Measurements from ENCODE around the gene PIAS1.
A peak's percentile ranks its signal among the peaks of the same experiment; 100 is the strongest.
"Not testable (repeated sequence)": the region's sequence is repeated elsewhere in the genome, so short reads cannot be mapped to it uniquely, and the experiment has no call there.

Gene PIAS1

GRCh38 chr15:68184616-68185480 is 130.7 kb downstream of the PIAS1 start:
- DNase-seq, result no peak

DNA sequence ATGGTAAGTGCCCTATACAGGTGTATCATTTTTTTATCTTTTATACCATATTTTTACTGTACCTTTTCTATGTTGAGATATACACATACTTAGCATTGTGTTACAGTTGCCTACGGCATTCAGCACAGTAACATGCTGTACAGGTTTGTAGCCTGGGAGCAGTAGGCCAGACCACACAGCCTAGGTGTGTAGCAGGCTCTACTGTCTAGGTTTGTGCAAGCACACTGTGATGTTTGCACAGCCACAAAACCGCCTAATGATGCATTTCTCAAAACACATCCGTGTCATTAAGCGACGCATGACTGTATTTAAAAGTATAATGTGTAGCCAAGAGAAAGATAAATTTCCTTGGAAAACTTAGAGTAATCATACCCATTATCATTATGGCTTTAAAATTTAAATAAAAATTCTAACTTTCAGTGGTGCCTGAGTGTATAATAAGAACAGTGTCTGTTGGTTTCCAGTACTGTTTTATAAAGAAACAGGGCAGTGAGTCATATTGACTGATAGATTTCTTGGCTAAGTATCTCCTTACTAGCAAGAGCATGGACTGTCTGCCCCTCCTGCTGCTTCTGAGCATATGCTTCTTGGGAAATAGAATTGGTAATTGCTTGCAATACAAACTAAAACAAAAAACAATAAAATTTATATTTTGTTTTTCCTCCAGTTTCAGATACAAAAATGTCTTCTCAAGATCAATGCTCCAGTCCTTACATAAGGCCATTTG is 132.7 kb downstream of the PIAS1 start:
- DNase-seq, result peak; percentile 59

DNA sequence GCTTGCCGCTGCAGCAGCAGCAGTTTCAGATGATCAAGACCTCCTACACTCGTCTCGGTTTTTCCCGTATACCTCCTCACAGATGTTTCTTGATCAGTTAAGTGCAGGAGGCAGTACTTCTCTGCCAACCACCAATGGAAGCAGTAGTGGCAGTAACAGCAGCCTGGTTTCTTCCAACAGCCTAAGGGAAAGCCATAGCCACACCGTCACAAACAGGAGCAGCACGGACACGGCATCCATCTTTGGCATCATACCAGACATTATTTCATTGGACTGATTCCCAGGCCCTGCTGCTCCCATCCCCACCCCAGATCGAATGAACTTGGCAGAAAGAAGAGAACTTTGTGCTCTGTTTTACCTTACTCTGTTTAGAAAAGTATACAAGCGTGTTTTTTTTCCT is 133.4 kb downstream of the PIAS1 start:
- DNase-seq, result peak; percentile 73

- DNase-seq, result no peak
These were observed 134.5 kb downstream of the PIAS1 start for GRCh38 chr15:68188647-68189046.

DNA sequence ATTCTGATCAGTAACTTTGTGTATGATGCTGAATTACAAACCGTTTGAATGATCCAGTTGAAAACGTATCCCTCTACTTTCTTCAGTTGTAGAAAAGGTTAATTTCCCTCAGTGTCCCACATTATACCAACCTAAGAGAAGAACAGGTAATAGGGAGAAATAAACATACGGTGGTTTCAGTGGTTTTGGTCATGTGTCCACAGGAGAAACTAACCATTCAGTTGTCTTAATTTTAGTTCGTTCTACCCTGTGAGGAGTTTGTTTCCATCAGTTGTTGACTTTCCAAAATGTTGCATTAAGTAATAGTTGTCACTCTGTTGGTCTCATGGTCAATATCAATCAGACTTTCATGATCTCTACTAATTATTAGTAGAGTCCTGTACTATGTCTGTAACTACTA is 135.9 kb downstream of the PIAS1 start:
- DNase-seq, result no peak

GRCh38 chr15:68191555-68191954 is 137.4 kb downstream of the PIAS1 start:
- DNase-seq, result no peak

- no peak for DNase-seq
These were observed 138.0 kb downstream of the PIAS1 start for GRCh38 chr15:68192117-68192516.

GRCh38 chr15:68192804-68193486 is 138.8 kb downstream of the PIAS1 start:
- DNase-seq, result no peak

- DNase-seq, result no peak
These were observed 141.4 kb downstream of the PIAS1 start for GRCh38 chr15:68195336-68196112.

DNA sequence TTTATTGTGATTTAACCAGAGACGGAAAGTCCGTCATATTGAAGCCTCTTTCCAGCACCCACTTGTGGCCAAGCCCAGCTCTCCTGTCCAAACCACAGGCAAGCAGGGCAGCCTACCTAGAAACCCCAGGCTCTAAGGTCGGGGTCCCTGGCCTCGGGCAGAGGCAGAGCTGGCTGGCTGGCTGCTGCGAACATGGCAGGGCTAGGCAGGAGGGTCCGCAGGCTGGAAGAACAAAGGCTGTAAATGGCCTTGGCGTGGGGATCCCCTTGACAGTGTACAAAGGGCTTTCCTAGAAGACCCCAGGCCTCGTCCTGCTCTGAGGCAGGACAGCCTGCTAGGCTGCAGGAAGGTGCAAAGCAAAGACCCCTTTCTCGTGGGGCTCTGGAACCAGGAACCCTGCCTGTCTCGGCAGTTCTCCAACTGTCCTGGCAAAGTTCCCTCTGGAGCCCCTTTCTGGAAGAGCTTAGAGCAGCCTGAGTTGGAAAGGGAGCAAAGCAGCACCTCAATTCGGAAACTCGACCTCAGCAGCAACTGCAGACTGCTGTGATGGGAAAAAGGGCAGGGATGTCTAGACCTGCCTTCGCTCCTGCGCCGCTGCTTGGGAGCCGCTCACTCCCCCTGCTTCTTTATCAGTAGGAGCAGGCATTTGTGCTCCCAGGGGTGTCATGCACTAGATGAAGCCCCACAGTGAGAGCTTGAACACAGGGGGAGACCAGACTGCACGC is 142.5 kb downstream of the PIAS1 start:
- DNase-seq, result no peak

DNA sequence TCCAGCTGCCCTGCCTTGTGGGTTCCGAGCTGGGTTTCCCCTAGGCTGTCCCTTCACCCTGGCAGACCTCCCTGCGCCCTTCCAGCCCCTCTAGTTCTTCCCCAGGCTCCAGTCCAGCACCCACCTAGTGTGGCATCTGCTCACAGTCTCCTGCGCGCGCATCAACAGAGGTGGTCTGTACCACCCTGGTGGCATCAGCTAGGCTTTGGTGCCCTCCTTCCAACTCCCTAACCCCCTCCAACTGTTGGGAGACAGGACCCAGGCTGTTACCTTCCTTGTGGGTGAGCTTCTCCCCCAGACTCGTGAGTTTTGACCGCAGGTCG is 143.0 kb downstream of the PIAS1 start:
- DNase-seq, result no peak

GRCh38 chr15:68197661-68198437 is 143.7 kb downstream of the PIAS1 start:
- DNase-seq, result no peak

GRCh38 chr15:68199340-68199739 is 145.2 kb downstream of the PIAS1 start:
- DNase-seq, result no peak

DNA sequence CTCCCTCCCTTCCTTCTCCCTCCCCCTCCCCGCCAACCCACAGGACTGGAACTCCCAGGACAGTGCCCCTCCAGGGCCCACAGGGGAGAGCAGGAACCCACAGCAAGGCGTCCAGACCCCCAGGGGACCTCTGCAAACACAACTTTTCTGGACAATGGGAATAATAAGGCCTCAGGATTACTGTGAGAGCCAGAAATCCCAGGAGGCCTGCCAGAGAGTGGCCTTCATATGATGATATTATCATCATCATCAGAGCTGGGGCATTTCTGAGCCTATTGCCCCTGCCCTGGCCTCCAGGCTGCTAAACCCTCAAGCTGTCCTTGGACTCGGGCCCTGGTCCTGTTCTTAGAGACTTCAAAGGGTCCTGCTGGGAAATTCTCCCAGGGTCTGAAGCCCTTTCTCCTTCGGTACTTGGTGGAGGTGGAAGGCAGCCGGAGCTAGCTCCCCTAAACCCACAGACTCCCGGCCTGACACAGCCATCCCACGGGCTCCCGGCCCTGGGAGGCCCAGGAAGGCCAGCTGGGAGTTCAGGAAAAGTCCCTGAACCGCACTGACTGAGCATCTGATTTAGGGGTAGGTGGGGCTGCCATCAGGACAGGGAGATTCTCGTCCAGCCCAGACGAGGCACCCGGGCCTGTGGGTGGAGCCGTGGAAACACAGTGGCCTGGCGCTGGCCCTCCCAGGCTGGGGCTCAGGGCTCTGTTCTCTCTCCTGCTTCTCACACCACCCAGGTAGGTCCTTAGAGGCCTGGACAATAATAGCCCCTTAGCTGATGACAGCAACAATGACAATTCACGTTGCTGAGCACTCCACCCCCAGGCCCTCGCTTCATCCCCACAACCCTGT is 146.1 kb downstream of the PIAS1 start:
- no peak for DNase-seq

GRCh38 chr15:68201153-68201878 is 147.2 kb downstream of the PIAS1 start:
- no peak for DNase-seq

DNA sequence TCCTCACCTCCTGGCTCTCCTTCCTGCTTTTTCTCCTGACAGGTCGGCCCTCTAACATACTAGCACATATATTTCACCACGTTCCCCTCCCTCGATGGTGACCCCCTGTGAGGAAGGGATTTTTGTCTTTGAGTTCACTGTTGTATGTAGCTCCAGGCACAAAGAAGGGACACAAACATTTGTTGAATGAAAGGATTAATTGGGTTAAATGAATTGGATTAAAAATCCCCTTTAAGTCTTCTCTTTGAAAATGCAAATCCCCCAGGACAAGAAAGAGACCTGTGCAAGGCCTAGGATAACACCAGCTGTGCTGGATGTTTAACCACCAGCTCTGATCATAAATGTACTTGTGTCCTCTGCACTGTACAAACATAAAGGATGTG is 147.8 kb downstream of the PIAS1 start:
- no peak for DNase-seq

- not testable (repeated sequence) for DNase-seq
These were observed 148.9 kb downstream of the PIAS1 start for GRCh38 chr15:68202994-68203393.

GRCh38 chr15:68203486-68203885 is 149.4 kb downstream of the PIAS1 start:
- DNase-seq, result no peak

DNA sequence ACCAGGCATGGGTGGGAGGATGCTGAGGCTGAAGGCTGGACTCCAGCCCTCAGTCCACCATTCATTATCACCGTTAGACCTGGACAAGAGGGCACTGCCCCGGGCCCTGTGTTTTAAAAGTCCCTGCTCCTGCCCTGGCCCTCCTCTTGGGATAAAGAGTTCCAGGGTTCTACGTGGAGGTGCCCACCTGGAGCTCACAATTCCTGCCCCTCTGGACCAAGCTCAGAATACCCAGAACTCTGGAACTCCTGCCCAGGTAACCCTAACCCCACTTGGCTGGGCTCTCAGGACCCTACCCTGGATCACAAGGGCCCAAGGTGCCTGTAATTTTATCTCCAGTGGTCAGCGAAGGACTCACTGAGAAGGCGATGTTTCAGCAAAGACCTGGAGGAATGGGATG is 149.8 kb downstream of the PIAS1 start:
- DNase-seq, result no peak

GRCh38 chr15:68204361-68204760 is 150.2 kb downstream of the PIAS1 start:
- DNase-seq, result no peak

Data from fibroblast of skin of back (primary cell).